MCF 10A (cell line): ENCODE data around the gene PDZD4. TPM values are rescaled to one million over a fixed set of nuclear protein-coding genes. Genes with fewer than 3 reads are reported as not detected.

Experiments used
- BruUV-seq: library from RNA; stranded (reverse); fragments of 400-500 nt; replicated peaks from 2 replicates; lab custom pipeline; 2021; lab: Mats Ljungman, UMichigan
- CTCF ChIA-PET: fragments of 300-600 bp; sonication (Branson Sonifier 250); formaldehyde crosslinking; extraction: SDS; loops from one replicate; lab custom pipeline; 2021; ENCODE audit warnings: antibody characterized with exemption, inconsistent platforms; lab: Yijun Ruan, JAX
- POLR2A ChIA-PET: fragments of 300-600, 350-650 bp; sonication (Branson Sonifier 250); formaldehyde crosslinking; extraction: SDS; loops from one replicate; lab custom pipeline; 2020; ENCODE audit warnings: antibody characterized with exemption, inconsistent platforms; lab: Yijun Ruan, JAX
- DNase-seq: peaks from one replicate; pipeline ENCODE4 v3.0.0-alpha.2; 2018; ENCODE audit not compliant: unreplicated experiment
- H3K27ac Mint-ChIP-seq: one replicate; pipeline ENCODE4 v1.8.0; 2022; ENCODE audit warnings: mild to moderate bottlenecking, low read depth, mixed read lengths; ENCODE audit not compliant: unreplicated experiment
- H3K27me3 Mint-ChIP-seq: one replicate; pipeline ENCODE4 v1.8.0; 2022; ENCODE audit warnings: mixed read lengths; ENCODE audit not compliant: insufficient read depth, unreplicated experiment
- H3K36me3 Mint-ChIP-seq: one replicate; pipeline ENCODE4 v1.8.0; 2022; ENCODE audit warnings: mild to moderate bottlenecking, moderate library complexity, mixed read lengths; ENCODE audit not compliant: insufficient read depth, unreplicated experiment
- H3K4me1 Mint-ChIP-seq: one replicate; pipeline ENCODE4 v1.8.0; 2022; ENCODE audit warnings: mixed read lengths; ENCODE audit not compliant: insufficient read depth, unreplicated experiment
- H3K4me3 Mint-ChIP-seq: one replicate; pipeline ENCODE4 v1.8.0; 2022; ENCODE audit warnings: mild to moderate bottlenecking, moderate library complexity, mixed read lengths; ENCODE audit not compliant: unreplicated experiment
- H3K9me3 Mint-ChIP-seq: one replicate; pipeline ENCODE4 v1.8.0; 2022; ENCODE audit warnings: mixed read lengths; ENCODE audit not compliant: unreplicated experiment
- CTCF ChIP-seq: fragments of 200-600 bp; IDR thresholded peaks from one replicate; pipeline ENCODE4 v1.8.0; 2022; ENCODE audit warnings: antibody characterized with exemption, mild to moderate bottlenecking; ENCODE audit not compliant: unreplicated experiment
- intact Hi-C: fragments of 100-400 bp; cut with micrococcal nuclease; formaldehyde crosslinking; loops from 2 replicates; pipeline ENCODE4 v1.14.1; 2022
- total RNA-seq: library from RNA; stranded (reverse); gene quantifications from 2 replicates; pipeline ENCODE4 v1.2.3, GENCODE V29; 2022

PDZD4 gene
- total RNA-seq, 1 experiment from 2014 or later = not detected

- H3K9me3 Mint-ChIP-seq = no peaks in the 10 kb centered on the region
- H3K27ac Mint-ChIP-seq = no peak overlapping the region
- no peaks in the 10 kb centered on the region for H3K27me3 Mint-ChIP-seq
- intact Hi-C loops = no loop called here
- BruUV-seq = no TSS peak
- CTCF ChIA-PET = no interaction called here
- no peak overlapping the region for H3K4me3 Mint-ChIP-seq
- H3K36me3 Mint-ChIP-seq = peaks cover 20% of the 10 kb centered on the region
- H3K4me1 Mint-ChIP-seq = no peaks in the 10 kb centered on the region
- no peak for TF ChIP-seq CTCF
- POLR2A ChIA-PET = no interaction called here
- DNase-seq = no peak
These were observed 46.8 kb downstream of the PDZD4 start for GRCh38 chrX:153783378-153784013.

- POLR2A ChIA-PET = no interaction called here
- DNase-seq = no peak
- no peak overlapping the region for H3K27ac Mint-ChIP-seq
- BruUV-seq = no TSS peak
- H3K4me1 Mint-ChIP-seq = no peaks in the 10 kb centered on the region
- peaks cover 20% of the 10 kb centered on the region for H3K36me3 Mint-ChIP-seq
- TF ChIP-seq CTCF = no peak
- no peaks in the 10 kb centered on the region for H3K27me3 Mint-ChIP-seq
- H3K9me3 Mint-ChIP-seq = no peaks in the 10 kb centered on the region
- CTCF ChIA-PET = no interaction called here
- intact Hi-C loops = no loop called here
- H3K4me3 Mint-ChIP-seq = no peak overlapping the region
These were observed 47.5 kb downstream of the PDZD4 start for GRCh38 chrX:153782871-153783270.

- Mint-ChIP-seq H3K27ac (no peak overlapping the region), H3K9me3 (no peaks in the 10 kb centered on the region), H3K27me3 (no peaks in the 10 kb centered on the region), H3K36me3 (peaks cover 20% of the 10 kb centered on the region), H3K4me1 (no peaks in the 10 kb centered on the region), H3K4me3 (no peak overlapping the region)
- ChIA-PET POLR2A (interaction anchor here (0.8 kb wide), 1 partner anchor 51 kb away, joined by 3 read pairs; no protein-coding TSS in a partner anchor), CTCF (no interaction called here)
- intact Hi-C loops = no loop called here
- no peak for DNase-seq
- no TSS peak for BruUV-seq
- TF ChIP-seq CTCF = no peak
These were observed 48.0 kb downstream of the PDZD4 start for GRCh38 chrX:153782313-153782712.

GRCh38 chrX:153781428-153782047, 48.8 kb downstream of the PDZD4 start:
- DNase-seq = no peak
- peaks cover 17% of the 10 kb centered on the region for H3K36me3 Mint-ChIP-seq
- intact Hi-C loops = no loop called here
- no peak overlapping the region for H3K4me3 Mint-ChIP-seq
- no peak for TF ChIP-seq CTCF
- H3K27me3 Mint-ChIP-seq = no peaks in the 10 kb centered on the region
- ChIA-PET CTCF (no interaction called here), POLR2A (interaction anchor here (0.8 kb wide), 1 partner anchor 50 kb away, joined by 3 read pairs; no protein-coding TSS in a partner anchor)
- H3K9me3 Mint-ChIP-seq = no peaks in the 10 kb centered on the region
- no peak overlapping the region for H3K27ac Mint-ChIP-seq
- BruUV-seq = no TSS peak
- H3K4me1 Mint-ChIP-seq = no peaks in the 10 kb centered on the region
